Measurements from ENCODE around the gene CYTH3.

DNA sequence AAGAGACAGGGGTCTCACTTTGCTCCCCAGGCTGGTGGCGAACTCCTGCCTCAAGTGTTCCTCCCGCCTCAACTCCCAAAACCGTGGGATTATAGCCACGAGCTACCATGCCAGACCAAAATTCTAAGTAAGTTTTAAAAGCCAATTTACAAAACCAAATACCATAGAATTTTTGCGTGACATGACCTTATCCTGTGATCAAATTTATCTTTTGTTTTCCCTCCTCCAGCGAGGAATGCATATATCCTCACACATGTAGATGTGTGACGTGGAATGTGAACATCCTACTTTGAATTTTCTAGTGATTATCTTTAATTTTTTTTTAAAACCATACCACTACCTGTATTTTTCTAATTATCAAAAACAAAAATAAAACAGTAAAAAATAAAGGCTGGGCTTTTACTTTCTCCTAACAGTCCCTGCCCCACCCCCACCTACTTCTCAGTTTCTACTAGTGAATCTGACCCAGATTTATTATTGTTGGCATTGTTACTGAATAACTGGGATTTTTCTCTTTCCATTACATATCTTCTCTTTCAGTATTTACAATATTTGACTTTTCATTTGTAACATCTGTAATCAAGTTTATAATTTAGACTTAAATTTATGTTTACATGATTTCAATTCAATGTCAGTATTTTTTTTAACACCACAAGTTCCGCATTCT is 26.0 kb downstream of the CYTH3 start:
- TF ChIP-seq, protein P1, sequence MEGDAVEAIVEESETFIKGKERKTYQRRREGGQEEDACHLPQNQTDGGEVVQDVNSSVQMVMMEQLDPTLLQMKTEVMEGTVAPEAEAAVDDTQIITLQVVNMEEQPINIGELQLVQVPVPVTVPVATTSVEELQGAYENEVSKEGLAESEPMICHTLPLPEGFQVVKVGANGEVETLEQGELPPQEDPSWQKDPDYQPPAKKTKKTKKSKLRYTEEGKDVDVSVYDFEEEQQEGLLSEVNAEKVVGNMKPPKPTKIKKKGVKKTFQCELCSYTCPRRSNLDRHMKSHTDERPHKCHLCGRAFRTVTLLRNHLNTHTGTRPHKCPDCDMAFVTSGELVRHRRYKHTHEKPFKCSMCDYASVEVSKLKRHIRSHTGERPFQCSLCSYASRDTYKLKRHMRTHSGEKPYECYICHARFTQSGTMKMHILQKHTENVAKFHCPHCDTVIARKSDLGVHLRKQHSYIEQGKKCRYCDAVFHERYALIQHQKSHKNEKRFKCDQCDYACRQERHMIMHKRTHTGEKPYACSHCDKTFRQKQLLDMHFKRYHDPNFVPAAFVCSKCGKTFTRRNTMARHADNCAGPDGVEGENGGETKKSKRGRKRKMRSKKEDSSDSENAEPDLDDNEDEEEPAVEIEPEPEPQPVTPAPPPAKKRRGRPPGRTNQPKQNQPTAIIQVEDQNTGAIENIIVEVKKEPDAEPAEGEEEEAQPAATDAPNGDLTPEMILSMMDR (optimal IDR thresholded peaks at IDR 0.05 in 1 of 3, IDR thresholded peaks at IDR 0.05 in 1 of 3, conservative IDR thresholded peaks at IDR 0.05 in 1 of 3; ENCODE audit: extremely low read depth in 1 of 3, insufficient read depth in 2 of 3, low read length in 3 of 3): no peak
- no peak for TF ChIP-seq EZH2 (IDR thresholded peaks at IDR 0.05; ENCODE audit: low read length)
